Stimulated activated naive B cell treated with anti-CD40 and anti-IgM and Interleukin-4, amounts not matched to agents 10 μg/mL and 1 μg/mL and 100 μg/mL, for 72 hours (primary cell): ENCODE measurements around the gene M1AP.

Experiments
- ATAC-seq, 2 donors: fragments of 150-1000 bp; cut with Tn5 transposase; replicated peaks; 2 replicates each; pipeline ENCODE4 v1.10.0; 2021; ENCODE audit warnings: moderate library complexity in 1 of 2
- DNase-seq: peaks from one replicate; pipeline ENCODE4 v3.0.0; 2021
- H3K27ac Mint-ChIP-seq: one replicate; pipeline ENCODE4 v1.8.0; 2022; ENCODE audit warnings: mild to moderate bottlenecking, mixed read lengths
- H3K27me3 Mint-ChIP-seq, 2 donors: one replicate each; pipeline ENCODE4 v1.8.0; 2022; ENCODE audit warnings: mixed read lengths in 2 of 2
- H3K36me3 Mint-ChIP-seq, 2 donors: one replicate each; pipeline ENCODE4 v1.8.0; 2022; ENCODE audit warnings: mixed read lengths in 2 of 2, mild to moderate bottlenecking in 1 of 2
- H3K4me1 Mint-ChIP-seq, 2 donors: one replicate each; pipeline ENCODE4 v1.8.0; 2022; ENCODE audit warnings: mixed read lengths in 2 of 2, mild to moderate bottlenecking in 1 of 2
- H3K4me3 Mint-ChIP-seq, 2 donors: one replicate each; pipeline ENCODE4 v1.8.0; 2022; ENCODE audit warnings: mild to moderate bottlenecking in 2 of 2, mixed read lengths in 2 of 2, moderate library complexity in 1 of 2
- H3K9me3 Mint-ChIP-seq, 2 donors: one replicate each; pipeline ENCODE4 v1.8.0; 2022; ENCODE audit warnings: mixed read lengths in 2 of 2, mild to moderate bottlenecking in 1 of 2

M1AP gene

GRCh38 chr2:74648009-74648443 is at the start of gene M1AP:
Gene M1AP (minus strand): TSS chr2:74648330. CDS start chr2:74640275, 8,055 bp downstream.
- Mint-ChIP-seq H3K27me3 (peaks cover 30 to 46% of the 10 kb centered on the region in 2 donors), H3K9me3 (peaks cover 0 to 1% of the 10 kb centered on the region in 2 donors), H3K27ac (no peak within 1 kb of the TSS), H3K36me3 (peaks cover 2 to 5% of the 10 kb centered on the region in 2 donors), H3K4me1 (peaks cover 0 to 5% of the 10 kb centered on the region in 2 donors), H3K4me3 (peak within 1 kb of the TSS; percentile 18 to 44)
- no peak for DNase-seq
- peak; percentile 62 to 70 for ATAC-seq

- Mint-ChIP-seq H3K27ac (no peak overlapping the region), H3K36me3 (no peaks in the 10 kb centered on the region), H3K4me3 (no peak overlapping the region), H3K27me3 (peaks cover 7 to 20% of the 10 kb centered on the region in 2 donors), H3K4me1 (peaks cover 5 to 9% of the 10 kb centered on the region in 2 donors), H3K9me3 (no peaks in the 10 kb centered on the region)
- no peak for ATAC-seq
- no peak for DNase-seq
Measured at GRCh38 chr2:74696829-74697228, 48.7 kb upstream of the M1AP start.

- peaks cover 2 to 4% of the 10 kb centered on the region in 2 donors for H3K4me1 Mint-ChIP-seq
- no peaks in the 10 kb centered on the region for H3K36me3 Mint-ChIP-seq
- H3K4me3 Mint-ChIP-seq, result no peak overlapping the region
- ATAC-seq (no peak), DNase-seq (no peak)
- H3K27me3 Mint-ChIP-seq, result peaks cover 10 to 18% of the 10 kb centered on the region in 2 donors
- H3K27ac Mint-ChIP-seq, result no peak overlapping the region
- H3K9me3 Mint-ChIP-seq, result no peaks in the 10 kb centered on the region
Measured at GRCh38 chr2:74695663-74696062, 47.5 kb upstream of the M1AP start.

GRCh38 chr2:74694281-74694680 is 46.2 kb upstream of the M1AP start:
- no peak for ATAC-seq
- Mint-ChIP-seq H3K36me3 (no peaks in the 10 kb centered on the region), H3K9me3 (no peaks in the 10 kb centered on the region)

GRCh38 chr2:74693668-74694067 is 45.5 kb upstream of the M1AP start:
- H3K4me1 Mint-ChIP-seq, result no peaks in the 10 kb centered on the region
- H3K36me3 Mint-ChIP-seq, result no peaks in the 10 kb centered on the region
- H3K27ac Mint-ChIP-seq, result no peak overlapping the region

More at GRCh38 chr2:74694281-74694680, 46.2 kb upstream of the M1AP start:
- H3K27ac Mint-ChIP-seq, result no peak overlapping the region
- peaks cover 10 to 12% of the 10 kb centered on the region in 2 donors for H3K27me3 Mint-ChIP-seq
- no peak for DNase-seq
- no peak overlapping the region for H3K4me3 Mint-ChIP-seq
- no peaks in the 10 kb centered on the region for H3K4me1 Mint-ChIP-seq

GRCh38 chr2:74693213-74693612 is 45.1 kb upstream of the M1AP start:
- ATAC-seq (no peak), DNase-seq (no peak)
- no peaks in the 10 kb centered on the region for H3K36me3 Mint-ChIP-seq
- no peaks in the 10 kb centered on the region for H3K9me3 Mint-ChIP-seq
- no peak overlapping the region for H3K4me3 Mint-ChIP-seq
- H3K27ac Mint-ChIP-seq, result no peak overlapping the region
- peaks cover 10 to 12% of the 10 kb centered on the region in 2 donors for H3K27me3 Mint-ChIP-seq
- no peaks in the 10 kb centered on the region for H3K4me1 Mint-ChIP-seq

More at GRCh38 chr2:74693668-74694067, 45.5 kb upstream of the M1AP start:
- Mint-ChIP-seq H3K4me3 (no peak overlapping the region), H3K27me3 (peaks cover 10 to 12% of the 10 kb centered on the region in 2 donors), H3K9me3 (no peaks in the 10 kb centered on the region)
- DNase-seq (no peak), ATAC-seq (no peak)

- ATAC-seq, result no peak
- H3K9me3 Mint-ChIP-seq, result no peaks in the 10 kb centered on the region
- H3K27me3 Mint-ChIP-seq, result peaks cover 10 to 12% of the 10 kb centered on the region in 2 donors
- DNase-seq, result no peak
- H3K4me1 Mint-ChIP-seq, result no peaks in the 10 kb centered on the region
- H3K4me3 Mint-ChIP-seq, result no peak overlapping the region
- H3K27ac Mint-ChIP-seq, result no peak overlapping the region
- no peaks in the 10 kb centered on the region for H3K36me3 Mint-ChIP-seq
Measured at GRCh38 chr2:74691929-74692328, 43.8 kb upstream of the M1AP start.

GRCh38 chr2:74690571-74690970 is 42.4 kb upstream of the M1AP start:
- Mint-ChIP-seq H3K9me3 (no peaks in the 10 kb centered on the region), H3K4me3 (no peak overlapping the region), H3K4me1 (no peaks in the 10 kb centered on the region), H3K36me3 (peaks cover 0 to 4% of the 10 kb centered on the region in 2 donors), H3K27ac (no peak overlapping the region), H3K27me3 (peaks cover 10 to 12% of the 10 kb centered on the region in 2 donors)
- DNase-seq, result peak; percentile 11
- ATAC-seq, result peak; percentile 82 to 84

GRCh38 chr2:74689671-74690070 is 41.5 kb upstream of the M1AP start:
- Mint-ChIP-seq H3K27me3 (peaks cover 6 to 10% of the 10 kb centered on the region in 2 donors), H3K4me3 (no peak overlapping the region), H3K9me3 (no peaks in the 10 kb centered on the region), H3K4me1 (no peaks in the 10 kb centered on the region), H3K27ac (no peak overlapping the region), H3K36me3 (peaks cover 0 to 4% of the 10 kb centered on the region in 2 donors)
- DNase-seq (no peak), ATAC-seq (no peak)

GRCh38 chr2:74688881-74689280 is 40.8 kb upstream of the M1AP start:
- Mint-ChIP-seq H3K9me3 (no peaks in the 10 kb centered on the region), H3K4me1 (no peaks in the 10 kb centered on the region), H3K4me3 (no peak overlapping the region), H3K27ac (no peak overlapping the region), H3K27me3 (peaks cover 6 to 10% of the 10 kb centered on the region in 2 donors), H3K36me3 (peaks cover 0 to 4% of the 10 kb centered on the region in 2 donors)
- no peak for DNase-seq
- ATAC-seq, result no peak

GRCh38 chr2:74685408-74685807 is 37.3 kb upstream of the M1AP start:
- no peaks in the 10 kb centered on the region for H3K27me3 Mint-ChIP-seq
- DNase-seq, result no peak
- no peak overlapping the region for H3K4me3 Mint-ChIP-seq
- no peak for ATAC-seq
- H3K36me3 Mint-ChIP-seq, result peaks cover 0 to 9% of the 10 kb centered on the region in 2 donors
- no peaks in the 10 kb centered on the region for H3K4me1 Mint-ChIP-seq
- no peaks in the 10 kb centered on the region for H3K9me3 Mint-ChIP-seq
- H3K27ac Mint-ChIP-seq, result no peak overlapping the region

- DNase-seq, result no peak
- no peaks in the 10 kb centered on the region for H3K4me1 Mint-ChIP-seq
- H3K27me3 Mint-ChIP-seq, result no peaks in the 10 kb centered on the region
- peaks cover 7 to 25% of the 10 kb centered on the region in 2 donors for H3K36me3 Mint-ChIP-seq
- ATAC-seq, result no peak
- H3K27ac Mint-ChIP-seq, result no peak overlapping the region
- H3K4me3 Mint-ChIP-seq, result no peak overlapping the region
- no peaks in the 10 kb centered on the region for H3K9me3 Mint-ChIP-seq
Measured at GRCh38 chr2:74682501-74682900, 34.4 kb upstream of the M1AP start.

GRCh38 chr2:74679615-74680014 is 31.5 kb upstream of the M1AP start:
- Mint-ChIP-seq H3K36me3 (peaks cover 21 to 41% of the 10 kb centered on the region in 2 donors), H3K27ac (peak overlapping the region; percentile 60), H3K4me1 (no peaks in the 10 kb centered on the region), H3K27me3 (no peaks in the 10 kb centered on the region), H3K9me3 (no peaks in the 10 kb centered on the region), H3K4me3 (no peak overlapping the region)
- ATAC-seq (no peak), DNase-seq (no peak)

- ATAC-seq, result no peak
- no peak for DNase-seq
- H3K9me3 Mint-ChIP-seq, result no peaks in the 10 kb centered on the region
- H3K4me3 Mint-ChIP-seq, result no peak overlapping the region
- H3K36me3 Mint-ChIP-seq, result peaks cover 24 to 47% of the 10 kb centered on the region in 2 donors
- H3K4me1 Mint-ChIP-seq, result no peaks in the 10 kb centered on the region
- H3K27me3 Mint-ChIP-seq, result no peaks in the 10 kb centered on the region
- H3K27ac Mint-ChIP-seq, result no peak overlapping the region
Measured at GRCh38 chr2:74676331-74676730, 28.2 kb upstream of the M1AP start.

- Mint-ChIP-seq H3K27me3 (no peaks in the 10 kb centered on the region), H3K9me3 (no peaks in the 10 kb centered on the region), H3K4me3 (no peak overlapping the region), H3K27ac (no peak overlapping the region), H3K36me3 (peaks cover 25 to 41% of the 10 kb centered on the region in 2 donors), H3K4me1 (no peaks in the 10 kb centered on the region)
- no peak for DNase-seq
- no peak for ATAC-seq
Measured at GRCh38 chr2:74675090-74675489, 27.0 kb upstream of the M1AP start.
